ENCODE measurements around the gene ADORA1. TPM values are rescaled to one million over a fixed set of nuclear protein-coding genes. Genes with fewer than 3 reads are reported as not detected.

Gene ADORA1
- total and polyA plus RNA-seq, 2 donors from 2014 or later = 4.9 to 21.2 TPM

GRCh38 chr1:203186446-203187303, 59.1 kb downstream of the ADORA1 start, which contains the start of gene CHI3L1:
Gene CHI3L1, minus strand, starts transcription at chr1:203186704. Its CDS starts 81 bp downstream, at chr1:203186623.
- peak within 1 kb of the TSS; percentile 24 to 34 for H3K27ac ChIP-seq (ENCODE audit: low read depth in 2 of 2, low read length in 2 of 2)
- FAIRE-seq = no peak
- peak in 1 of 5 donors; percentile 56 for DNase-seq
- H3K4me1 ChIP-seq (ENCODE audit: control insufficient read depth in 2 of 3, insufficient read depth in 2 of 3, low read depth in 1 of 3, low read length in 3 of 3) = peaks cover 0 to 4% (median 3%) of the 10 kb centered on the region in 3 donors
- H3K9me3 ChIP-seq (ENCODE audit: control insufficient read depth in 2 of 3, insufficient read depth in 1 of 3, low read length in 3 of 3) = no peaks in the 10 kb centered on the region
- H3K27me3 ChIP-seq (ENCODE audit: control insufficient read depth, insufficient read depth, low read length) = no peaks in the 10 kb centered on the region
- TF ChIP-seq, protein P1, sequence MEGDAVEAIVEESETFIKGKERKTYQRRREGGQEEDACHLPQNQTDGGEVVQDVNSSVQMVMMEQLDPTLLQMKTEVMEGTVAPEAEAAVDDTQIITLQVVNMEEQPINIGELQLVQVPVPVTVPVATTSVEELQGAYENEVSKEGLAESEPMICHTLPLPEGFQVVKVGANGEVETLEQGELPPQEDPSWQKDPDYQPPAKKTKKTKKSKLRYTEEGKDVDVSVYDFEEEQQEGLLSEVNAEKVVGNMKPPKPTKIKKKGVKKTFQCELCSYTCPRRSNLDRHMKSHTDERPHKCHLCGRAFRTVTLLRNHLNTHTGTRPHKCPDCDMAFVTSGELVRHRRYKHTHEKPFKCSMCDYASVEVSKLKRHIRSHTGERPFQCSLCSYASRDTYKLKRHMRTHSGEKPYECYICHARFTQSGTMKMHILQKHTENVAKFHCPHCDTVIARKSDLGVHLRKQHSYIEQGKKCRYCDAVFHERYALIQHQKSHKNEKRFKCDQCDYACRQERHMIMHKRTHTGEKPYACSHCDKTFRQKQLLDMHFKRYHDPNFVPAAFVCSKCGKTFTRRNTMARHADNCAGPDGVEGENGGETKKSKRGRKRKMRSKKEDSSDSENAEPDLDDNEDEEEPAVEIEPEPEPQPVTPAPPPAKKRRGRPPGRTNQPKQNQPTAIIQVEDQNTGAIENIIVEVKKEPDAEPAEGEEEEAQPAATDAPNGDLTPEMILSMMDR (IDR thresholded peaks at IDR 0.05; ENCODE audit: borderline replicate concordance, extremely low read depth, insufficient read depth) = no peak
- peak within 1 kb of the TSS in 1 of 3 donors; percentile 38 for H3K9ac ChIP-seq (ENCODE audit: low read length in 3 of 3)
- intact Hi-C loops (cut with DNase I) = no loop called here
- no peaks in the 10 kb centered on the region for H3K36me3 ChIP-seq (ENCODE audit: control insufficient read depth in 2 of 3, insufficient read depth in 3 of 3, low read length in 3 of 3)
- H3K4me3 ChIP-seq (ENCODE audit: low read length in 3 of 3) = no peak within 1 kb of the TSS

GRCh38 chr1:203187304-203187685, 59.8 kb downstream of the ADORA1 start:
- FAIRE-seq (no peak), DNase-seq (no peak)
- Histone ChIP-seq H3K4me1 (ENCODE audit: control insufficient read depth in 2 of 3, insufficient read depth in 2 of 3, low read depth in 1 of 3, low read length in 3 of 3) (peaks cover 0 to 4% (median 3%) of the 10 kb centered on the region in 3 donors), H3K27ac (ENCODE audit: low read depth in 2 of 2, low read length in 2 of 2) (peak overlapping the region; percentile 24 to 34), H3K9ac (ENCODE audit: low read length in 3 of 3) (peak overlapping the region in 1 of 3 donors; percentile 38), H3K9me3 (ENCODE audit: control insufficient read depth in 2 of 3, insufficient read depth in 1 of 3, low read length in 3 of 3) (no peaks in the 10 kb centered on the region), H3K4me3 (ENCODE audit: low read length in 3 of 3) (no peak overlapping the region), H3K27me3 (ENCODE audit: control insufficient read depth, insufficient read depth, low read length) (no peaks in the 10 kb centered on the region), H3K36me3 (ENCODE audit: control insufficient read depth in 2 of 3, insufficient read depth in 3 of 3, low read length in 3 of 3) (no peaks in the 10 kb centered on the region)
- intact Hi-C loops (cut with DNase I) = no loop called here
- TF ChIP-seq, protein P1 (IDR thresholded peaks at IDR 0.05; ENCODE audit: borderline replicate concordance, extremely low read depth, insufficient read depth) = no peak

DNA sequence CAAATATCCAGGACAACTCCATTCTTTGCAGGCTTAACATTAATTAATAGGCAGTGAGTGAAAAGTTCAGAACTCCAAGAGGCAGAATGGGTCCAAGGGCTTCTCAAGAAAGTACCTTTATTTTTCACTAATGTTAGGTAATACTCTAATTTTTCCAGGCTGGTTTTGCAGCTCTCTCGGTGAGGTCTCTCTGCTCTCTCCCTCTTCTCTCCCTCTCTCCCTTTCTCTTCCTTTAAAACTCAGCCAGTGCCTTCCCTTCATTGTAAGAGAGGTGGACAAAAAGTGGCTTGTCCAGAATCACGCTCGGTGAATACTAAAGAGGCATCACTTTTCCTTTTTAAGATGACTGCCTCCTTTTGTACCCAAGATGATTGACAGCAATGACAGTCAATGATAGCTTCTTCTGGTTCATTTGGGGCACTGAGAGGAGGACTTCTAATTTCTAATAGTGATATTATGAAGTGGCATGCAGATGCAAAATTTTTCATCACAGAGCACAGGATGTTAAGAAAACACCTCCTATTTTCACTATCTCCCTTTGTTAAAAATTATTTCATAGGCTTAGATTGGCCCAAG, 60.3 kb downstream of the ADORA1 start:
- FAIRE-seq = no peak

More for the DNA sequence above, 60.3 kb downstream of the ADORA1 start:
- no peak for DNase-seq
- Histone ChIP-seq H3K9me3 (ENCODE audit: control insufficient read depth in 2 of 3, insufficient read depth in 1 of 3, low read length in 3 of 3) (no peaks in the 10 kb centered on the region), H3K4me1 (ENCODE audit: control insufficient read depth in 2 of 3, insufficient read depth in 2 of 3, low read depth in 1 of 3, low read length in 3 of 3) (peaks cover 0 to 4% (median 3%) of the 10 kb centered on the region in 3 donors), H3K36me3 (ENCODE audit: control insufficient read depth in 2 of 3, insufficient read depth in 3 of 3, low read length in 3 of 3) (no peaks in the 10 kb centered on the region), H3K9ac (ENCODE audit: low read length in 3 of 3) (peak overlapping the region in 1 of 3 donors; percentile 38), H3K4me3 (ENCODE audit: low read length in 3 of 3) (no peak overlapping the region), H3K27me3 (ENCODE audit: control insufficient read depth, insufficient read depth, low read length) (no peaks in the 10 kb centered on the region), H3K27ac (ENCODE audit: low read depth in 2 of 2, low read length in 2 of 2) (peak overlapping the region; percentile 24 to 34)
- intact Hi-C loops (cut with DNase I) = no loop called here
- TF ChIP-seq, protein P1 (IDR thresholded peaks at IDR 0.05; ENCODE audit: borderline replicate concordance, extremely low read depth, insufficient read depth) = no peak
